Smooth muscle cell (in vitro differentiated cells): ENCODE measurements around the gene COL18A1. TPM values are rescaled to one million over a fixed set of nuclear protein-coding genes. Genes with fewer than 3 reads are reported as not detected.

Experiments
- DNase-seq: peaks from one replicate; lab custom pipeline; 2025; ENCODE audit not compliant: unreplicated experiment; lab: John Stamatoyannopoulos, UW
- H2AFZ ChIP-seq: fragments of 200-600 bp; sonication (generic); 2 replicates; pipeline ENCODE4 v1.6.0; 2016; ENCODE audit warnings: antibody characterized with exemption, low read depth, mild to moderate bottlenecking
- H3F3A ChIP-seq: fragments of 200-600 bp; sonication (generic); 2 replicates; pipeline ENCODE4 v1.6.0; 2017; ENCODE audit warnings: antibody characterized with exemption, low read depth
- H3K27ac ChIP-seq: fragments of 200-600 bp; sonication (generic); 2 replicates; pipeline ENCODE4 v1.5.1; 2016; ENCODE audit warnings: low read depth, mild to moderate bottlenecking
- H3K27me3 ChIP-seq: fragments of 200-600 bp; sonication (generic); 2 replicates; pipeline ENCODE4 v1.6.1; 2016; ENCODE audit warnings: low read depth, mild to moderate bottlenecking
- H3K36me3 ChIP-seq: fragments of 200-600 bp; sonication (generic); 2 replicates; pipeline ENCODE4 v1.5.1; 2016; ENCODE audit warnings: low read depth
- H3K4me1 ChIP-seq: fragments of 200-600 bp; sonication (generic); 2 replicates; pipeline ENCODE4 v1.5.1; 2016; ENCODE audit warnings: low read depth
- H3K4me2 ChIP-seq: fragments of 200-600 bp; sonication (generic); 2 replicates; pipeline ENCODE4 v1.6.0; 2016; ENCODE audit warnings: mild to moderate bottlenecking
- H3K4me3 ChIP-seq: fragments of 200-600 bp; sonication (generic); 2 replicates; pipeline ENCODE4 v1.5.1; 2016; ENCODE audit warnings: mild to moderate bottlenecking
- H3K79me2 ChIP-seq: fragments of 200-600 bp; sonication (generic); 2 replicates; pipeline ENCODE4 v1.6.0; 2016; ENCODE audit warnings: low read depth, mild to moderate bottlenecking
- H3K9ac ChIP-seq: fragments of 200-600 bp; sonication (generic); 2 replicates; pipeline ENCODE4 v1.6.0; 2016; ENCODE audit warnings: low read depth
- H3K9me3 ChIP-seq: fragments of 200-600 bp; sonication (generic); replicated peaks from 2 replicates; pipeline ENCODE4 v1.5.1; 2016; ENCODE audit warnings: low read depth
- H4K20me1 ChIP-seq: fragments of 200-600 bp; sonication (generic); 2 replicates; pipeline ENCODE4 v1.6.0; 2016; ENCODE audit warnings: low read depth
- CTCF ChIP-seq: fragments of 200-600 bp; sonication (generic); IDR thresholded peaks from 2 replicates; pipeline ENCODE4 v1.5.1; 2017; ENCODE audit warnings: borderline replicate concordance, mild to moderate bottlenecking, antibody characterized with exemption; ENCODE audit not compliant: insufficient read depth, poor library complexity, severe bottlenecking
- WGBS: methylation state at CpG from one replicate; pipeline ENCODE4 v1.1.7; 2016; ENCODE audit warnings: low lambda C conversion rate; 5-methylcytosine and 5-hydroxymethylcytosine counted together
- polyA plus RNA-seq: library from polyadenylated mRNA; unstranded; fragments of >200 nt; fragmentation: Nextera tagmentation; extraction: Ambion mirVana; gene quantifications from 2 replicates; pipeline ENCODE4 v1.2.1, GENCODE V29; 2016
- total RNA-seq: library from RNA; depleted of rRNA; stranded (reverse); fragments of >200 nt; gene quantifications from 2 replicates; pipeline ENCODE4 v1.2.3, GENCODE V29; 2014

COL18A1 gene
- total and polyA plus RNA-seq, 2 experiments from 2014 or later = 192 to 485 TPM

GRCh38 chr21:45432575-45433255, 27.8 kb downstream of the COL18A1 start:
- H3K27ac ChIP-seq = peak overlapping the region; percentile 93
- peaks cover 27% of the 10 kb centered on the region for H3K4me1 ChIP-seq

DNA sequence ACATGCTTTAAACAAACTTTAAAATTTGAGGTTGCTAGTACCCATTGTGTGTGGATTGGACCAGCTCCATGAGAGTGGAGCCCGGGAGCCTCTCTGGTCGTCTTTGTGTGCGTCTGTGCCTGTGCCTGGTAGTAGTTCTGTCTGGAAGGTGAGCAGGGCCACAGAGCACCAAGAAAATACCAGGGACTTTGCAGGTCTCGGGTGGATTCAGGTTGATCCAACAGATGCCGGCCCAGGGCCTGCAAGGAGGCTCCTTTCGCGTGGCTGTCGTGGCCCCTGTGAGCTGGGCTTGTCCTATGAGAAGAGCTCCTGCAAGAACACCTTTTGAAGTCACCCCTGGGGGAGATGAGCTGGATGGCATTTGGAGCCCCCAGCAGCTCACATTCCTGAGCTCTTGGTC, 28.3 kb downstream of the COL18A1 start:
- peaks cover 81% of the 10 kb centered on the region for H4K20me1 ChIP-seq
- no peaks in the 10 kb centered on the region for H3K27me3 ChIP-seq
- H3K4me2 ChIP-seq = peak overlapping the region; percentile 63
- no peaks in the 10 kb centered on the region for H3K36me3 ChIP-seq
- 83% methylated on average over 8 of the region's 8 CpGs for WGBS
- peaks cover 83% of the 10 kb centered on the region for H3K79me2 ChIP-seq
- peak overlapping the region; percentile 22 for H3K9ac ChIP-seq
- H3K27ac ChIP-seq = peak overlapping the region; percentile 93
- no peak overlapping the region for H3K4me3 ChIP-seq
- TF ChIP-seq CTCF = no peak
- peaks cover 26% of the 10 kb centered on the region for H3F3A ChIP-seq
- peaks cover 23% of the 10 kb centered on the region for H3K4me1 ChIP-seq
- no peak overlapping the region for H2AFZ ChIP-seq
- DNase-seq = no peak
- H3K9me3 ChIP-seq = no peaks in the 10 kb centered on the region

More at GRCh38 chr21:45432575-45433255, 27.8 kb downstream of the COL18A1 start:
- H3K4me3 ChIP-seq = no peak overlapping the region
- peak overlapping the region; percentile 63 for H3K4me2 ChIP-seq
- peaks cover 85% of the 10 kb centered on the region for H4K20me1 ChIP-seq
- no peaks in the 10 kb centered on the region for H3K9me3 ChIP-seq
- H3F3A ChIP-seq = peaks cover 31% of the 10 kb centered on the region
- WGBS = 36% methylated on average over 16 of the region's 16 CpGs
- H3K27me3 ChIP-seq = no peaks in the 10 kb centered on the region
- H3K79me2 ChIP-seq = peaks cover 86% of the 10 kb centered on the region
- DNase-seq = no peak
- H3K36me3 ChIP-seq = no peaks in the 10 kb centered on the region
- TF ChIP-seq CTCF = no peak
- no peak overlapping the region for H2AFZ ChIP-seq
- peak overlapping the region; percentile 22 for H3K9ac ChIP-seq

- H3F3A ChIP-seq = peaks cover 18% of the 10 kb centered on the region
- H3K4me1 ChIP-seq = peaks cover 25% of the 10 kb centered on the region
- 84% methylated on average over 11 of the region's 11 CpGs for WGBS
- H3K9ac ChIP-seq = no peak overlapping the region
- H4K20me1 ChIP-seq = peaks cover 82% of the 10 kb centered on the region
- H3K4me2 ChIP-seq = no peak overlapping the region
- H3K36me3 ChIP-seq = no peaks in the 10 kb centered on the region
- no peak overlapping the region for H3K4me3 ChIP-seq
- no peak for TF ChIP-seq CTCF
- H3K27ac ChIP-seq = peak overlapping the region; percentile 93
- H3K27me3 ChIP-seq = no peaks in the 10 kb centered on the region
- no peak overlapping the region for H2AFZ ChIP-seq
- no peak for DNase-seq
- no peaks in the 10 kb centered on the region for H3K9me3 ChIP-seq
- peaks cover 83% of the 10 kb centered on the region for H3K79me2 ChIP-seq
Observed at GRCh38 chr21:45433911-45434644, 29.1 kb downstream of the COL18A1 start.
